ENCODE measurements around the gene METTL22.

Gene METTL22

GRCh38 chr16:8669481-8669880, 48.0 kb downstream of the METTL22 start:
- no peak for DNase-seq

- no peak for DNase-seq
Observed at GRCh38 chr16:8670014-8670560, 48.6 kb downstream of the METTL22 start.

- no peak for DNase-seq
Observed at GRCh38 chr16:8673611-8674412, 52.3 kb downstream of the METTL22 start.

GRCh38 chr16:8674413-8675022, 53.0 kb downstream of the METTL22 start, which contains the start of gene ABAT:
TSS of gene ABAT (plus strand) at chr16:8674617. CDS start at chr16:8735740, 61,123 bp downstream.
- peak; percentile 37 for DNase-seq

GRCh38 chr16:8675183-8676159, 54.0 kb downstream of the METTL22 start:
- no peak for DNase-seq

- DNase-seq = no peak
Observed at GRCh38 chr16:8676160-8676547, 54.7 kb downstream of the METTL22 start.

- DNase-seq = no peak
Observed at GRCh38 chr16:8676737-8677375, 55.4 kb downstream of the METTL22 start.

GRCh38 chr16:8677481-8677880, 56.0 kb downstream of the METTL22 start:
- peak; percentile 7 for DNase-seq

GRCh38 chr16:8678068-8678927, 56.8 kb downstream of the METTL22 start:
- no peak for DNase-seq

GRCh38 chr16:8679151-8679550, 57.7 kb downstream of the METTL22 start:
- no peak for DNase-seq

- DNase-seq = no peak
Observed at GRCh38 chr16:8682551-8683259, 61.2 kb downstream of the METTL22 start.

GRCh38 chr16:8683640-8684039, 62.1 kb downstream of the METTL22 start:
- no peak for DNase-seq

- DNase-seq = no peak
Observed at GRCh38 chr16:8685617-8686016, 64.1 kb downstream of the METTL22 start.

GRCh38 chr16:8686031-8686621, 64.6 kb downstream of the METTL22 start:
- no peak for DNase-seq

GRCh38 chr16:8686879-8687278, 65.4 kb downstream of the METTL22 start:
- DNase-seq = no peak

GRCh38 chr16:8689686-8690085, 68.2 kb downstream of the METTL22 start:
- DNase-seq = no peak

GRCh38 chr16:8691728-8692127, 70.2 kb downstream of the METTL22 start:
- DNase-seq = no peak

GRCh38 chr16:8694795-8695728, 73.6 kb downstream of the METTL22 start:
- no peak for DNase-seq

GRCh38 chr16:8696880-8697279, 75.4 kb downstream of the METTL22 start:
- DNase-seq = no peak

All from GOT3 (cell line).